ENCODE data around the gene RCAN1.
"Not testable (repeated sequence)": the region's sequence is repeated elsewhere in the genome, so short reads cannot be mapped to it uniquely, and the experiment has no call there.

The RCAN1 gene

GRCh38 chr21:34513129-34513675 is 101.7 kb downstream of the RCAN1 start:
- no peak for ATAC-seq

- no peak for ATAC-seq
These were observed 103.0 kb downstream of the RCAN1 start, which contains the start of gene KCNE1 for GRCh38 chr21:34511787-34512455. Gene KCNE1, minus strand, starts transcription at chr21:34512210. Its CDS starts 62,576 bp downstream, at chr21:34449634.

DNA sequence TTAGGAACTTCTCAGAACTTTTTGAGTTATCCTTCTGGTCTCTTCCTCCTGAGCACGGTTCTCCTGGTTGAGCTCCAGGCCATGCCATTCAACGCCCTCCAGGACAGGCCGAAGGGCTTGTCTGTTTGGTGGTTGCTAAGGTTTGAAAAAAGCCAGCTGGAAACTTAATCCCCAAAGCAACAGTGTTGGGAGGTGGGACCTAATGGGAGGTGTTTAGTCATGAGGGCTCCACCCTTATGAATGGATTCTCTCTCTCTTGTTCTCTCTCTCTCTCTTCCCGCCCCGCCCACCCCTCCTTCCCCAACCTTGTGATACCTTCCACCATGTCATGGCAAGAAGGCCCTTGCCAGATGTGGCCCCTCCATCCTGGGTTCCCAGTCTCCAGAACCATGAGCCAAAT is 103.7 kb downstream of the RCAN1 start:
- no peak for ATAC-seq

DNA sequence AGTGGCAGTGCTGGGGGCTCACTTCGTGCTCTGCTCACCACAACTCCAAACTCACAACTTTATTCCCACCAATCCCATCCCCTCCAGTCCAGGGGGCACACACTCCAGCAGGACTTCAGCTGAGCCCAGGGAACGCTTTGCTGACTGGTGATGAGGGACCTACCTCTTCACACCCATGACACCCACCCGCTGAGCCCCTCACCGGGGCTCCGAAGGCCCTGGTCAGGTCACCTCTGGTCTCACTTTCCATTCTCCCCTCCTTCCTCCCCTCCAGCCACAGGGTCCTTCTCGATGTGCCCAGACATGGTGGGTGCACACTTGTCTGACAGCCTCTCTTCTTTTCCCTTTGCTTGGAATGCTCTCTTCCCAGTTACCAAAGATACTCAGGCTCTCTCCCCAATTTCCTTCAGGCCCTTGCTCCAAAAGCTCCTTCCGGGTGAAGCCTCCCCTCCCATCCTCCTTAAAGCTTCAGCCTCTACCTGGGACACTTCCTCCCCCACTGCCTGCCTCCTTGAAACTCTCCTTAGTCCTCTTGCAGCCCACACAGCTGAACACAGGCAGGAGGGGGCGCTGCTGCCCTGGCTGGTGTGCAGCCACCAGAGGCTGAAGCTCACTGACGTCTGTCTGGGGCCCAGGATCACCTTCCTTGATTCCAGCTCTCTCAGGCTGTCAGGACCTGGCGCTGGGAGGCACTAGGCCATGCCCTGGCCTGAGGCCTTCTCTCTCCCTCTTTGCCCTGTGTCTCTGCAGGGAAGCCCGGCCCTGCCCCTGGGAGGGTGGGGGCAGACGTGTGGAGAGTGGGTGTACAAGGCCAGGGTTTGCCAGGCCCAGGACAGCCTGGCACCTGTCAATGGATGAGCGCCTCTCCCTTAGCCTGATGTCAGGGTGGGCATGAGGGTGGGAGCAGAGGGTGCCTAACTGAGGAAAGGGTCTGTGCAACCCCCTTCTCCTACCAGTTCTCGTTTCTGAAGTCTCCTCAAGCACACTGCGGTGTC is 104.5 kb downstream of the RCAN1 start:
- ATAC-seq, result peak in 1 of 2 donors; percentile 51

- no peak for ATAC-seq
These were observed 105.8 kb downstream of the RCAN1 start for GRCh38 chr21:34509151-34509550.

- ATAC-seq, result no peak
These were observed 110.3 kb downstream of the RCAN1 start for GRCh38 chr21:34504595-34504994.

GRCh38 chr21:34502480-34503106 is 112.3 kb downstream of the RCAN1 start:
- ATAC-seq, result no peak

- ATAC-seq, result no peak
These were observed 113.2 kb downstream of the RCAN1 start for GRCh38 chr21:34501716-34502115.

DNA sequence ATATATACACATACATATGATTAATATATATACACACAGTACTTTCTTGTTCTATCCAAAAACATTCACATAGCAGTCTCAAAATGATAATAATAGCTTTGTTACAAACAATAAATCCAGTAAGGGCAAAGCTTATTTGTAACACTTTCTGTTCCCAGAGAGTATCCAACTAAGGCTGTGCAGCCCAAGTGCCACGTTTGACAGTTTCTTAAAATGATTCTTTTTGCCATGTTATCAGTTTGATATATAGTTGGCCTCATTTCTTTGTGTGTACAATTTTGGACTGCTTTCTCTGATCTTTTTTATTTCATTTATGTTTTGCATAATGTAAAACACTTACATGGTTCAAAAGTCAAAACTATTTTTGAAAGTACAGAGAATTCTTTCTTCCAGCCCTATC is 114.7 kb downstream of the RCAN1 start:
- ATAC-seq, result no peak

- no peak for ATAC-seq
These were observed 115.8 kb downstream of the RCAN1 start for GRCh38 chr21:34499116-34499515.

- ATAC-seq, result no peak
These were observed 116.3 kb downstream of the RCAN1 start for GRCh38 chr21:34498623-34499022.

GRCh38 chr21:34483854-34484253 is 131.1 kb downstream of the RCAN1 start:
- not testable (repeated sequence) for ATAC-seq

- ATAC-seq, result not testable (repeated sequence)
These were observed 131.5 kb downstream of the RCAN1 start for GRCh38 chr21:34483435-34483834.

- ATAC-seq, result not testable (repeated sequence)
These were observed 147.6 kb downstream of the RCAN1 start for GRCh38 chr21:34467333-34467732.

Data from activated CD4-positive, CD25-positive, alpha-beta regulatory T cell treated with anti-CD3 and anti-CD28 coated beads, Interleukin-2, amount 50 U/mL, for 24 hours (primary cell).